ENCODE measurements around the gene MYBL2.

The MYBL2 gene

DNA sequence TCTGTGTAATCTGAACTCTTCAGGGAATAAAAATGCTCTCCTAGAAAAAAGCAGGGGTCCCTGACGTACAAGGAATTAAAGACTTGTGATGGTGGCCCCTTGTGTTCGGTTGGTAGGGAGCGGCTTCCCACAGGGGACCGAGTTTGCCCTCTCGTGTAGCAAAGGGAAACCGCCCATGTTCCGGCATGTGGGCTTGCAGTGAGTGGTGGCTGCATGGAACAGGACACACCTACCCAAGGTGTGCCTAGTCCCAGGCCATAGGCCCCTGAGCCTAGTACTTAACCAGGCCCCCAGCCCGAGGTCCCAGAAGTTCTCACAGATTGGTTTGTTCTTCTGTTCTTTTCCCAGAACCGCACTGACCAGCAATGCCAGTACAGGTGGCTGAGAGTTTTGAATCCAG lies 15.5 kb downstream of the MYBL2 start:
- peak; percentile 60 for DNase-seq

DNA sequence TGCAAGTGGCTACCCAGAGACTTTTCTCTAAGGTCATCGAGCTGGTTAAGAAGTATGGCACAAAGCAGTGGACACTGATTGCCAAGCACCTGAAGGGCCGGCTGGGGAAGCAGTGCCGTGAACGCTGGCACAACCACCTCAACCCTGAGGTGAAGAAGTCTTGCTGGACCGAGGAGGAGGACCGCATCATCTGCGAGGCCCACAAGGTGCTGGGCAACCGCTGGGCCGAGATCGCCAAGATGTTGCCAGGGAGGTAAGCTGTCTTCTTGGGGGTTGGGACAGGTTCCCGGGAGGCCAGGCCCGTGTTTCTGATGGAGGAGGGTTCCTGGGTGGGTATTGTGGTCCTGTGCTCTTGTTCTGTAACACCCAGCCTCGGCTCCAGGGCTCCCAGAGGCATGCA lies 19.9 kb downstream of the MYBL2 start:
- DNase-seq = no peak

DNA sequence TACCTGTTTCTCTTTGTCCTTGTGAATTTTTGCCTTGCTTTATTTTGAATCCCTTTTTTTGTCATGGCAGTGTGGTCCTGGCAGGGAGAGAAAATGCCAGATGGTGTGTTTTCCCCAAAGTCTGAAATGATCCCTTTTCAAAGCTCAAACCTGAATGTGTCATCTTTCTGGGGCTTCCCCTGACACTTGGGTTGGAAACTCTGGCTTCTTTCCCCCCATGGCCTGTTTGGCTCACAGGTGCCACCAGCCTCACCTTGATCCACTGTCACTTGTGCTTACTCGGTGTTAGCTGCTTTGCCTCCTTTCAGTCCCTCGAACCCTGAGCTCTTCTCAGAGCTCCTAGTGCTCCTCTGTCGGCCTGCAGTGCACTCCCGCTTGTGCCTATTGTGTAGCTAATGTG lies 22.3 kb downstream of the MYBL2 start:
- no peak for DNase-seq

DNA sequence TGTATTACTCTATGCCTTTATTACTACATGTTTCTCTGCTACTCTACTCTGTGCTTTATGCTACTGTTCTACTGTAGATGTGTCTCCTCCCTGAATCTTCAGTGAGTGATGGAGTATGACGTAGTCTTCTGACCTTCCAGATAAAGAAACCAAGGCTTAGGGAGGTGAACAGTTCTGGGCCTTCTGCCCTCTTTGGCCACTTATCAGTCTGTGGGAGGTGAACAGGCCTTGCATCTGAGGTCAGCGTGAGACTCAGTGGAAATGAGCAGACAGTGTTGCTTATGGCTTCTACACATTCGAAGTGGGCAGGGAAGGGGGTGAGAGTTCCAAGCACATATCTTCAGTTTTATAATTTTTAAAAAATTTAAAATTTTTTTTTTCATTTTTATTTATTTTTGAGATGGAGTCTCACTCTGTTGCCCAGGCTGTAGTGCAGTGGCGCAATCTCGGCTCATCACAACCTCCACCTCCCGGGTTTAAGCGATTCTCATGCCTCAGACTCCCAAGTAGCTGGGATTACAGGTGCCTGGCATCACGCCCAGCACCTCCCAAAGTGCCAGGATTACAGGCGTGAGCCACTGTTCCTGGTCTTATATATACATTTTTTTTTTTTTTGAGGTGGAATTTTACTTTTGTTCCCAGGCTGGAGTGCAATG lies 24.2 kb downstream of the MYBL2 start:
- DNase-seq = no peak

DNA sequence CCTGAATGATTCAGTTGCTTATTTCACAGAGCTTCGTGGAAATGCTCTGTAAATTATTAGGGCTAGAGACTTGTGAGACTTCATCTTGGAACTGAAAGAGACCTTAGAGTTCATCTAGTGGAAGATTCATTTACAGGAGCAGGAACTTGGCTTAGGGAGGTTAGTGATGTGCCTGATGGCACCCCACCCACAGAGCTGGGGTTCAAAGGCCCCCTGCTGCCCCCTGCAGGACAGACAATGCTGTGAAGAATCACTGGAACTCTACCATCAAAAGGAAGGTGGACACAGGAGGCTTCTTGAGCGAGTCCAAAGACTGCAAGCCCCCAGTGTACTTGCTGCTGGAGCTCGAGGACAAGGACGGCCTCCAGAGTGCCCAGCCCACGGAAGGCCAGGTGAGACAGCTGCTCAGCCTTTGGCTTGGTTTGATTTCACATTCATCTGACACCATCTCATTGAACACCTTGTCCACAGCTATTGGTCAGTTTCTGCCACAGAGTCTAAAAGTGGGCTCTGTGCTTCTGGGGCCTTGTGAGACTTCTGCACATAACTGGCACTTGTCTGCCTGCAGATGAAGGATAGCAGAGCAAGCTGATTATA lies 25.1 kb downstream of the MYBL2 start:
- DNase-seq = peak; percentile 65

DNA sequence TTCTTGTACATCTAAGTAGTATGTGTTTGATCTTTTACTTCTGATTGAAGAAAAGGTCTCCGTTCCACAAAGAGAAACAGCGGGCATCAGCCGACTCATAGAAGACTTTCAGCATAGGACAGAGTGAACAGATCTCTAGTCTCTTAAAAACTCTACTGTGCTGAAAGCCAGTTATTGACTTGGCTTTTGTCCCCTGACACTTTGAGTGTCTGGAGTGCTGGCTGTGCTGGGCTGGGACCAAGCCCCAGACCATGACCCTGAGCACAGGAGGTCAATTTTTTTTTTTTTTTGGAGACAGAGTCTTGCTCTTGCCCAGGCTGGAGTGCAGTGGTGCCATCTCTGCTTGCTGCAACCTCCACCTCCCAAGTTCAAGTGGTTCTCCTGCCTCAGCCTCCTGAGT lies 27.8 kb downstream of the MYBL2 start:
- no peak for DNase-seq

DNA sequence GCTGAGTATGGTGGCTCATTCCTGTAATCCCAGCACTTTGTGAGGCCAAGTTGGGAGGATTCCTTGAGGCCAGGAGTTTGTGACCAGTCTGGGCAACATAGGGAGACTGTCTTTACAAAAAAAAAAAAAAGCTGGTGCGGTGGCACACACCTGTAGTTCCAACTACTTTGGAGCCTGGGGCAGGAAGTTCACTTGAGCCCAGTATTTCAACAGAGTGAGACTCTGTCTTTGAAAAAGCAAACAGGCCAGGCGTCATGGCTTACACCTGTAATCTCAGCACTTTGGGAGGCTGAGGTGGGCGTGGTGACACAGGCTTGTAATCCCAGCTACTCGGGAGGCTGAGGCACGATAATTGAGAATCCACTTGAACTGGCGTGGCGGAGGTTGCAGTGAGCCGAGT lies 28.7 kb downstream of the MYBL2 start:
- DNase-seq = no peak

DNA sequence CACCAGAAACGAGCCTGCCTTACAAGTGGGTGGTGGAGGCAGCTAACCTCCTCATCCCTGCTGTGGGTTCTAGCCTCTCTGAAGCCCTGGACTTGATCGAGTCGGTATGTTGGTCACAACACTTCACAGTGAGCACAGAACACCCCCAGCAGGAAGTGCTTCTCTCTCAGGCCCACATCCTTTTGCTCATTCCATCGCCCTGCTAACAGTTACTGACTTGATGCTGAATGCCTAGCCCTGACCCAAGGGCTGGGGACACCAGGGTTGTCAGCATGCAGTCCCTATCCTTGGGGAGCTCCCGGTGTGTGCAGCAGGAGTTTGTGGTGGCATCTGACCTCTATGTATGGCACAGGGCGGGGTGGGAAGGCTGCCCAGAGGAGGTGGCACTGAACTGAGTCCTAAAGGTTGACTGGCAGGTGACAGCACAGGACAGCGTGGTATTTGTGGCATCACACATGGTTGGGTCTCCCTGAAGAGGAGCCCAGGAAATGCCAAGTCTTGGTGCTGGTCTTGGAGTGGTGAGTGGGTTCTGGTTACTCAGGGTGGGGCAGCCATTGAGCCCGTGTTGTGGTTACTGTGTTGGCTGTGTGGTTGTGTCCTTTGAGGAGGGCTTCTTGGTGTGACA lies 33.1 kb downstream of the MYBL2 start:
- DNase-seq = no peak

DNA sequence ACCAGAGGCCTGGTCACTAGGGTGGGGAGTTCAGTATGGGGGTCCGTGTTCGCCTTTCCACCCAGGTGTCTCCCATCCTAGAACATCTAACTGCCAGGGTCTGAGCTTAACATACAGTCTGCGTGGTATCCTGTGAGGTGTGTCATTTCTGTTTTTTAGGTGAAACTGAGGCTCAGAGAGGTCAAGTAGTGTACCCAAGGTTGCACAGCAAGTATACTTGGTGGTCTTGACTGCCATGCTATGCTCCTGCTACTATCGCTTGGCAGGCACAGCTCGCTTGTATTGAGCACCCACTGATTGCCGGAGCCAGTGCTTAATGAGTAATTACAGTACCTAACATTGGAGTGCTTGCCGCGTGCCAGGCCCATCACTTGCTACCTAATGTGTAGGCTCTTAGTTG lies 33.7 kb downstream of the MYBL2 start:
- DNase-seq = no peak

DNA sequence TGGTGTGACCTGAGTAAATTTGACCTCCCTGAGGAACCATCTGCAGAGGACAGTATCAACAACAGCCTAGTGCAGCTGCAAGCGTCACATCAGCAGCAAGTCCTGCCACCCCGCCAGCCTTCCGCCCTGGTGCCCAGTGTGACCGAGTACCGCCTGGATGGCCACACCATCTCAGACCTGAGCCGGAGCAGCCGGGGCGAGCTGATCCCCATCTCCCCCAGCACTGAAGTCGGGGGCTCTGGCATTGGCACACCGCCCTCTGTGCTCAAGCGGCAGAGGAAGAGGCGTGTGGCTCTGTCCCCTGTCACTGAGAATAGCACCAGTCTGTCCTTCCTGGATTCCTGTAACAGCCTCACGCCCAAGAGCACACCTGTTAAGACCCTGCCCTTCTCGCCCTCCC lies 35.6 kb downstream of the MYBL2 start:
- no peak for DNase-seq

DNA sequence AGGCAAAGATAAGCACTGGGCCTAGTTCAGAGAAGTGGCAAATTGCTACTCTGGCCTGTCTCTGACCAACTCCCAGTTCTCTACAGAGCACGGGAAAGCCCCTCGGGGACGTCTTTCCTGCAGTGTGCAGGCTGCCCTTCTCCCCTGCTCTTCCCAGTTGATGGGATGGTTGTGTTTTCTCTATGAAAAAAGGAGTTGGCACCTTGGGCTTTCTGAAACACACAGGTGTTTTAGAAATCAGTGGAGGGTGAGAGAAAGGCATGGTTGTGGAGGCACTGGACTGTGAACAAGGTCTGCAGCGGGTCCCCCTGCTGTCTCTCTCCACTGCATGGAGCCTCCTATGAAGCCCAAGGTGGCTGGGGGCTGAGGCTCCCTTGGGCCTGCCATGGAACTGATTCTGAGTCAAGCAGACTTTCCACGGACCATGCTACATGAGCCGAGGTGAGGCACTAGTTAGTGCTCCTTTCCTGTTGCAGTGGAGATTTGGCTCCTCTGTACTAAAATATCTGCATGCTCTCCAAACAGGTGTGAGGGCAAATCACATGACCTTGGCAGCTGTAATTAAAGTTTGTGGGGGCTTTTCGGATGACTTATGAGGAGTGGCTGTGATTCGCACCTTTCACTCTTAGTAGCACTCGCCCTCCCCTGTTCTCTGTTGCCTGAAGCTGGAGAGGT lies 43.6 kb downstream of the MYBL2 start:
- no peak for DNase-seq

DNA sequence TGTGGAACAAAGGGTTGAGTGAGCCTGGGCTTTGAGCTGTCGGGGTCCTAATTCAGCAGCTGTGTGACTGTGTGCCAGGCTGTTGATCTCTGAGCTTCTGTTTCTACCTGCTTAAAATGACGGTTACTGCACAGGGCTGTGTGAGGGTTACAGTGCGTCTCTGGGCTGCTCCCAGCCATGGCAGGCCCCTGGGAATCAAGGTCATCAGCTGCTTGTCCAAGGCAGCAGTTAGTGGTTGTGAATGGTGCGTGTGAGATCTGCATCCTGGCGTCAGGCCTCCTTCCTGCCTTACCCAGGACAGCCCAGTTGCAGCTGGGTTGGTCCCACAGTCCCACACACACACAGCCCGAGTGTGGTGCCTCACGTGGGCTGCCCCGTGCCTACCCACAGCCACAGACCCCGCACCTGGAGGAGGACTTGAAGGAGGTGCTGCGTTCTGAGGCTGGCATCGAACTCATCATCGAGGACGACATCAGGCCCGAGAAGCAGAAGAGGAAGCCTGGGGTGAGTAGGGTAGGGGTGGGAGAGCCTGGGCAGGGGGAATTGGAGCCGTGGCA lies 44.3 kb downstream of the MYBL2 start:
- no peak for DNase-seq

DNA sequence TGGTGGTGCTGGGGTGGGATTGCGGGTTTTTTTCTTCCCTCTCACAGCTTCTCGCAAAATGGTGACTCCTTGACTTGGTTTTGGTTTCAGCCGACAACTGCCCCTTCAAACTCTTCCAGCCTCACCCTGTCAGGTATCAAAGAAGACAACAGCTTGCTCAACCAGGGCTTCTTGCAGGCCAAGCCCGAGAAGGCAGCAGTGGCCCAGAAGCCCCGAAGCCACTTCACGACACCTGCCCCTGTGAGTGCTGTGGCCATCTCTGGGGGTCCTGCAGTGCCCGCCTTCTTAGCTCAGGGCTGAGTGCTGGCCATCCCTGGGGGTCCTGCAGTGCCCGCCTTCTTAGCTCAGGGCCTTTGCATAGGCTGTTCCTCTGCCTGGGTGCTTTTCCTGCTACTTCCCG lies 48.1 kb downstream of the MYBL2 start:
- DNase-seq = no peak

DNA sequence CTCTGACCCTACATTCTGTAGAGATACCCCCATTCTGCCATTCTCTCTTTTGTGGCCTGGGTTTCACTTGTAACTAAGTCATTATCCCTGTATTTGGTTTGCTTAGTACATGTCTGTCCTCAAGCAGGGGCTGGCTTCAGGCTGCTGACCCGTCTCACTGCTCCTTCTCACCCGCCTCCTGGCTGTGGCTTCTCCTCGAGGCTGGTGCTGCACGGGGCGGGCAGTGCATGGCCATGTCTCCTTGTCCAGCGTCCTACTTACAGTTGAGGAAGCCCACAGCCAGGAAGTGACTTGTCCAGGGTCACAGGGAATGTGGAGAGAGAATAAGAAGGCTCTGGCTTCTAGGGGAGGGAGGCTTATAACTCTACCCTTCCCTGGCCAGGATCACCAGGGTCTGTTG lies 48.6 kb downstream of the MYBL2 start:
- no peak for DNase-seq

DNA sequence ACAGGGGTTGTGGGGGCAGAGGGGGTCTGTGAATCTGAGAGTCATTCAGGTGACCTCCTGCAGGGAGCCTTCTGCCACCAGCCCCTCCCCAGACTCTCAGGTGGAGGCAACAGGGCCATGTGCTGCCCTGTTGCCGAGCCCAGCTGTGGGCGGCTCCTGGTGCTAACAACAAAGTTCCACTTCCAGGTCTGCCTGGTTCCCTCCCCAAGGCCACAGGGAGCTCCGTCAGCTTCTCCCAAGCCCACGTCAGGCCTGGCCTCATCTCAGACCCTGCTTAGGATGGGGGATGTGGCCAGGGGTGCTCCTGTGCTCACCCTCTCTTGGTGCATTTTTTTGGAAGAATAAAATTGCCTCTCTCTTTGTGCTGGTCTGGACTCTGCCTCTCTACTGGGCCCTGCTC lies 49.2 kb downstream of the MYBL2 start:
- no peak for DNase-seq

DNA sequence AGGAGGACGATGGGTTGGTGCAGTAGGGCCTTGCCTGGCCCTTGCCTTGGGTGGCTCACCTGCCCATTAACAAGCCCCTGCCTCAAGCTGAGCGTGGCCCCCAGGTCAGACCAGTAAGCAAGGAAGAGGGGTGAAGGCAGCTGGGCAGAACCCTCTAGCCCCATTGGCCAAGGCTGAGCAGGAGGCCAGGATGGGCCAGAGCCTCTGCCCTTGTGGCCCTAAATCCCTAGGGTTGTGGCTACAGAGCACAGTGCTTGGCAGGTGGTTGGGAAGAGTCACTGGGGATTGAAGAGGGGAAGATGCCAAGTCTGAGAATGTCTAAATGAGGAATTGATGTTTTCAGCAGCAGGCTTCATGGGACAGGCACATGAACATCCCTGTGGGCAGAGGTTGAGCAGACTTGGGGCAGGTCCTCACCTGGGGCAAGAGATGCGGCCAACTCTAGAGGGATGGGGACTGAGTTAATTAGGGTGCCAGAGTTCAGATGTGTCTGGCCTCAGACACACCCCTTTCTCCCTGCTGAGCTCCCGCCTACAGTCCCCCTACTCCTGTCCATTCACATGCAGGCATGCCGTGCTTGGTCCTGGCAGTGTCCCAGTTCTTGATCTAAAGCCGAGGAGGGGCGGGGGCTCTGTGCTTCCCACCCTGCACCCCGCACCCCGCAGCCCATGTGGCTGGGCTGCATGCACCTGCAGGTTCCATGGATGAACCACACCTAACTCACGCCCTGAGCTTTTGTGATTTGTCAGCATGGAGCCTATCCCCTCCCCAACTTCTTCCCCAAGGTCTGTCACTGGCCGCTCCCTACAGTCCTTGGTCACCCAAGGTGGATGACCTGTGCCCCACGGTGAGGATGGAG lies 50.1 kb downstream of the MYBL2 start:
- no peak for DNase-seq

DNA sequence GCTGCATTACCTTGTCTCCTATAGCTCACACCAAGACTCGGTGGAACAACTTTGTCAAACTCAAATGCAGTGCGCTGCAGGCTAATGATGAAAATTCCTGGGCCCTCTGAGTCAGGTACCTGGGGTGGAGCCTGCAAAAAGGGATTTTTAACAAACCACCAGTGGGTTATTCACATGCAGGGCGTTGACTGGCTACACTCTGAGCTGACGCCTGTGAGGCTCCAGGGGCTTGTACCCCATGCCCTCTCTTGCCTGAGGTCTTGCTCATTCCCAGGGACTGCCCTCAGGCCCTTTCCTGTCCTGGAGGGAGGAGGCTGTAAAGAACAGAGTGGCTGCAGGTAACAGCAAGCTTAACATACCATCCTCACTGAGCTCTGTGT lies 50.7 kb downstream of the MYBL2 start:
- DNase-seq = no peak

DNA sequence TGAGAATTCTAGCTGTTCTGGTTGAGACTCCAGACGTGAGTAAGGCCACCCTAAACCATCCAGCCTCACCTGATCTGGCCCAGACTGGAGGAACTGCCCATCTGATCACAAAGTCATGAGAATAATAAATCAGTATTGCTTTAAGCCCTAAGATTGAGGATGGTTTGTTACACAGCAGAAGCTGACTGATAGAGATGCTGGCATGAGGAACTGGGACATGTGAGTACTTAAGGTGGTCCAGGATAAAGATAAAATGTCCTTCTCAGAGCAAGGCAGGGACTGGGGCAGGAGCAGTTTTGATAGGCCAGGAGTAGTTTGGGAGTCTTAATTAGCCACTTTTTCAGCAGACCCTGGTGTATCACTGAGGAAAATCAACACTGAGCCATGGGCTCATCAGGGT lies 53.1 kb downstream of the MYBL2 start:
- no peak for DNase-seq

DNA sequence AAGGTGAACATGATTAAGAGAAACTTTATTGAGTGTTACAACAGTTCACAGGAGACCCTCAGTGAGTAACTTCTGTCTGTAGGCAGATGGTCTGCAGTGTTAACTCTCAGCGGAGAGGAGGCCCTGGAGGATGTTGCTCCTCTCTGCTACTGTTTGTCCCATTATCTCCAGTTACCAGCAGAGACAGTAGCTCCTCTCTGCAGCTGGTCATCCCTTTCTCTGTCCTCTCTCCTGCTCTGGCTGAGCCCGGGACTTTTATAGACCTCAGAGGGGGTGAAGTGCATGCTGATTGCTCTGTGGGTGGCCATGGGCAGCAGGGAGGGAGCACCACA lies 54.1 kb downstream of the MYBL2 start:
- no peak for DNase-seq

DNA sequence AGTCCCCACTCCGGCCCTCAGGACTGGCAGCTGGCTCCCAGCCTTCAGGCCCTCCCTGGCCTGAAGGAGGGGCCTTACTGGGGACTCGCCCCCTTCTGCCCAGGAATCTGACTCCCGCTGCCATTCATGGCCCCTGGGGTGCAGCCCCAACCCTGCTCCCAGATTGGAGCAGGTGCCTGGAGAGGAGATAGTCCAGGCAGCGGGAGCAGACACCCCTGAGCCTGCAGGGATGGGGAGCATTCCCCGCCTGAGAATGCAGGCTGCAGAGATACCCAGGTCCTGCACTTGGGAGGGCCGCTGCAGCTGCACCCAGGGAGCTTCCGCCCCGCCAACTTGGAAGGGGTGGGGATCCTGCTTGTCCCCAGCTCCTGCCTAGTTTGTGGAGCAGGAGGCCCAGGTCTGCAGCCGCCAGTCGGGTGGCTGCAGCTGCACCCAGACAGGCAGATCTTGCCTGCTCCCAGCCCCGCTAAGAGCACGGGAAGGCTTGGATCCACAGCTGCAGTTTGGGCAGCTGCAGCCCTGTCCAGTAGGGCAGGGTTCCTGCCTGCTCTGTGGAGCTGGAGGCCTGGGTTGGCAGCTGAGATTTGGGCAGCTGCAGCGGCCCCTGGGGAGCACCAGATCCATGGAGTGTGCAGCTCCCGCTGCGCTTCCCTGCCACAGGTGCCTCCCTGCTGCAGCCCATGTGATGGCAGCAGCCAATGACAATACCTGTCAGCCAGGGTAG lies 54.7 kb downstream of the MYBL2 start:
- DNase-seq = no peak

DNA sequence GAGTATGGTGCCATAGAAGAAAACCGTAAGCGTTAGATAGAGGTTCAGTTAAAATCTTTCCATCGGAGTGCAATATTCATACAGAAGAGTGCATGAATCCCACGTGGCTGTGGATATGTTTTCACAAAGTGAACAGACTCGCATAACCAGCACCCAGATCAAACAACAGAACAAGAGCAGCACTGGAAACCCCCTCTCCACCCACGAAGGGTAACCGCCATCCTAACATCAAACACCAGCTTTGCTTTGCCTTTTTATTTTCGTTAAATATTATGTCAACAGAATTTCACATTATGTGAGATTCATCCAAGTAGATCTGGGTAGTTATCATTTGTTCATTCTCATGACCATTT lies 55.2 kb downstream of the MYBL2 start:
- DNase-seq = no peak

DNA sequence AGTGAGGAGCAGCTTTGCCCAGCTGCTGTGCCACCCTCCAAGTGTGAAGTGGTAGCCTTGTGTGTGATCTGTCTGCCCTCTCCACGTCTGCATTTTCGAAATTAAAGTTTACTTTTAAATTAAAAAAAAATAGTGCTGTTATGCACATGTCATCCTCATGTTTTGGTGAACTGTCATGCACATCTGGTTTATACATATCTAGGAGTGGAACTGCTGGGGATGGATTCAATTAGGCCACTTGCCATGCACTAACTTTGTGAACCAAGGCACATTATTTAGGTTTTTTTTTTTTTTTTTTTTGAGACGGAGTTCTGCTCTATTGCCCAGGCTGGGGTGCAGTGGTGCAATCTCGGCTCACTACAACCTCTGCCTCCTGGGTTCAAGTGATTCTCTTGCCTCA lies 56.3 kb downstream of the MYBL2 start:
- DNase-seq = no peak

DNA sequence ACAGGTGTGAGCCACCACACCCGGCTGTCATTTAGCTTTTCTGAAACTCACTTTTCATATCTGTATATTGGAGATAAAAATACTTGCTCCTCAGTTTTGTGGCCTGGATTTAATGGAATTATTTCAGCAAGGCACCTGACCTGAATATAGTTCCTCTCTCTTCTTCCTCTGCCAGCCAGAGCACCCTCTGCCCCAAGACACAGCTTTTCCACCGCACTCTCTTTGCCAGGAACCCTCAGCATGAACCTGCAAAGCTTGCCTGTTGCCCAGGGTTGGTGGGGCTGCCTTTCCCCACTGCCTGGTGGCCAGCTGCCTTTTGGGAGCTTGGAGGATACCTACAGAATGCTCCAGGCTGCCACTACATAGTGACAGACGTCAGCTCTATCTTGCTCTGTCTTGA lies 56.8 kb downstream of the MYBL2 start:
- no peak for DNase-seq

Data from RPMI8226 (cell line).